ENCODE data around the gene PXK. TPM values are rescaled to one million over a fixed set of nuclear protein-coding genes. Genes with fewer than 3 reads are reported as not detected.

The PXK gene
- total and polyA plus RNA-seq, 10 of the 15 experiments (the other 5 are each of a cell fraction or from before 2014, with no cell fraction given) = 8.4 to 38.0 (median 27.6) TPM

GRCh38 chr3:58296843-58297242 is 35.8 kb upstream of the PXK start:
- BruUV-seq (replicated peaks) = no TSS peak
- no peak for DNase-seq (ENCODE audit: low read depth, low spot score)
- intact Hi-C loops (cut with micrococcal nuclease; ENCODE audit: unreplicated experiment) = loop anchor here (5.0 kb wide), 1 partner anchor 60 kb away; the partner anchor contains the start of gene ABHD6
- Histone ChIP-seq H3K4me1 (ENCODE audit: control insufficient read depth, insufficient read depth, low read length) (no peaks in the 10 kb centered on the region), H3K79me2 (ENCODE audit: control insufficient read depth, insufficient read depth, low read length) (no peaks in the 10 kb centered on the region), H2AFZ (ENCODE audit: control insufficient read depth, low read depth, low read length) (no peak overlapping the region), H3K36me3 (ENCODE audit: control insufficient read depth in 2 of 2, insufficient read depth in 2 of 2, low read length in 1 of 2) (peaks cover 0 to 5% of the 10 kb centered on the region in 2 experiments; a peak in 1 of 4 replicates), H4K20me1 (ENCODE audit: control insufficient read depth, insufficient read depth) (no peaks in the 10 kb centered on the region), H3K27ac (ENCODE audit: control insufficient read depth, insufficient read depth) (no peak overlapping the region), H3K4me2 (ENCODE audit: control insufficient read depth, insufficient read depth) (no peak overlapping the region), H3K4me3 (no peak overlapping the region), H3K27me3 (replicated peaks in 1 of 2; ENCODE audit: control insufficient read depth in 2 of 2, insufficient read depth in 2 of 2, low read length in 1 of 2) (no peaks in the 10 kb centered on the region; a peak in 1 of 4 replicates), H3K9me3 (replicated peaks; ENCODE audit: control insufficient read depth, insufficient read depth, low read length) (no peaks in the 10 kb centered on the region; the same call in 2 of the 3 replicates), H3K9ac (ENCODE audit: control insufficient read depth, insufficient read depth, low read length) (no peak overlapping the region)
- ATAC-seq = no peak
- no peak for FAIRE-seq
- CTCF ChIA-PET = interaction anchor here (2.5 to 15.5 kb wide), 2 partner anchors 10 to 111 kb away, joined by 18 to 503 read pairs; partner anchors contain the start of genes HTD2 and RPP14
- POLR2A ChIA-PET = no interaction called here
- SMC1A ChIA-PET (ENCODE audit: uncharacterized antibody, unreplicated experiment) = interaction anchor here (0.7 to 2.1 kb wide), 2 partner anchors 15 to 107 kb away, joined by 4 read pairs; no protein-coding TSS in a partner anchor
- TF ChIP-seq PAX5 (IDR thresholded peaks at IDR 0.05; ENCODE audit: borderline replicate concordance, low read depth, low read length) = no peak
- TF ChIP-seq RAD21 (IDR thresholded peaks at IDR 0.05; ENCODE audit: insufficient read depth, low read depth, low read length) = no peak
- TF ChIP-seq TCF7 (IDR thresholded peaks at IDR 0.05; ENCODE audit: borderline replicate concordance) = no peak
- TF ChIP-seq NR2C2 (IDR thresholded peaks at IDR 0.05; ENCODE audit: borderline replicate concordance, control insufficient read depth, insufficient read length, low read depth) = no peak
- no peak for TF ChIP-seq SMAD1 (IDR thresholded peaks at IDR 0.05; ENCODE audit: low read depth, partially characterized antibody)
- TF ChIP-seq ZNF217 (IDR thresholded peaks at IDR 0.05) = no peak
- TF ChIP-seq MTA2 (IDR thresholded peaks at IDR 0.05; ENCODE audit: low read depth) = no peak
- TF ChIP-seq PML (IDR thresholded peaks at IDR 0.05; ENCODE audit: low read length) = no peak
- no peak for TF ChIP-seq IKZF2 (IDR thresholded peaks at IDR 0.05)
- no peak for TF ChIP-seq RELA (IDR thresholded peaks at IDR 0.05; ENCODE audit: borderline replicate concordance, partially characterized antibody)
- TF ChIP-seq USF2 (IDR thresholded peaks at IDR 0.05; ENCODE audit: borderline replicate concordance, low read depth, low read length) = no peak
- no peak for TF ChIP-seq ZZZ3 (IDR thresholded peaks at IDR 0.05; ENCODE audit: control insufficient read depth, insufficient read length, low read depth)
- TF ChIP-seq, protein P1, sequence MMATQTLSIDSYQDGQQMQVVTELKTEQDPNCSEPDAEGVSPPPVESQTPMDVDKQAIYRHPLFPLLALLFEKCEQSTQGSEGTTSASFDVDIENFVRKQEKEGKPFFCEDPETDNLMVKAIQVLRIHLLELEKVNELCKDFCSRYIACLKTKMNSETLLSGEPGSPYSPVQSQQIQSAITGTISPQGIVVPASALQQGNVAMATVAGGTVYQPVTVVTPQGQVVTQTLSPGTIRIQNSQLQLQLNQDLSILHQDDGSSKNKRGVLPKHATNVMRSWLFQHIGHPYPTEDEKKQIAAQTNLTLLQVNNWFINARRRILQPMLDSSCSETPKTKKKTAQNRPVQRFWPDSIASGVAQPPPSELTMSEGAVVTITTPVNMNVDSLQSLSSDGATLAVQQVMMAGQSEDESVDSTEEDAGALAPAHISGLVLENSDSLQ (IDR thresholded peaks at IDR 0.05) = no peak
- no peak for TF ChIP-seq ZNF207 (IDR thresholded peaks at IDR 0.05; ENCODE audit: borderline replicate concordance)
- WGBS (ENCODE audit: insufficient coverage, insufficient replicate concordance, low lambda C conversion rate, missing lambda C conversion rate) = 45% methylated on average over 6 of the region's 6 CpGs
- in situ Hi-C loops (cut with MboI) = no loop called here
- RAD21 ChIA-PET (ENCODE audit: unreplicated experiment) = interaction anchor here (1.8 to 6.3 kb wide), 3 partner anchors 58 to 112 kb away, joined by 6 to 106 read pairs (median 30); partner anchors contain the start of gene ABHD6
